Right renal pelvis (tissue), 4 donors: ENCODE data around the gene ALK. TPM values are rescaled to one million over a fixed set of nuclear protein-coding genes. Genes with fewer than 3 reads are reported as not detected.

Experiments
- DNase-seq, 4 donors: peaks; one replicate each; pipeline ENCODE4 v3.0.0-alpha.2; 2013; ENCODE audit warnings: low read depth in 4 of 4, low spot score in 3 of 4, missing footprints in 1 of 4
- polyA plus RNA-seq, 4 donors: library from polyadenylated mRNA; unstranded; fragments of 120-200 nt; gene quantifications; one replicate each; pipeline ENCODE4 v1.2.1, GENCODE V29; 2013; ENCODE audit not compliant: insufficient read length in 4 of 4

The ALK gene
- polyA plus RNA-seq, 4 donors, result 0.11 to 0.50 (median 0.29) TPM

DNA sequence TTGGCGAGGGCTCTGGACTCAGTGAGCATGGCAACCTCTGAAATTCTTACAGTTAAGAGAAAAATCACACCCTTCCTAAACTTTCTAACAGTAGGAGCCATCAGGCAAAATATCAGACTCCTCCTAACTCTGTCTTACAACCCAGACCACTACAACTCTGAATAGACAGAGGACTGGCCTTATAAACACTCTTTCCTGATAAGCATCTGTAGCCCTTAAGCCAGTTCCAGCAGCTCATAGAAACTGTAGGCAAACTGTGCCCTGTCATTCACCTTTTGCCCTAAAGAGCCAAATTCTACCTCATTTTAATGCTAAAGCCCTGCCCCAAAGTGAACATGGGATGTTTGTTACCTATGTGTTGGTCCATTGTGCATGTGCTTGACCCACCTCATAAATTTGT is 304.8 kb downstream of the ALK start:
- no peak for DNase-seq

GRCh38 chr2:29615841-29616240 is 305.5 kb downstream of the ALK start:
- DNase-seq, result no peak

DNA sequence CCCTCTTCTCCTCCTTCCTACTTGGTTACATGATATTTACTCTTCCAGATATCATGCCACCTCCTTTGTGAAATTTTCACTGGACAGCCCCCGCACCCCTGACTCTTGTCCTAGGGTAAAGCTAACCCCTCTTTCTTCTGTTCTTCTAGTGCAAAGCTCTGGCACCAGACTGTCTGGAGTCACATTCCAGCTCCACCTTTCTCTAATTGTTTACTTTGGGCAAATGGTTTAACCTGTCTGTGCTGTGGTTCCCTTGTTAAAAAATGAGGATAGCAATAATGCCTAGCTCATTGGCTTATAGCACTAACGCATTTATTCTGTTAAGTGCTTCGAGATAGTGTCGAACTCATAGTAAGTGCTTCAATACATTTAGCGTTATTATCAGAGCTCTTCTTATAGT is 306.2 kb downstream of the ALK start:
- DNase-seq, result no peak

DNA sequence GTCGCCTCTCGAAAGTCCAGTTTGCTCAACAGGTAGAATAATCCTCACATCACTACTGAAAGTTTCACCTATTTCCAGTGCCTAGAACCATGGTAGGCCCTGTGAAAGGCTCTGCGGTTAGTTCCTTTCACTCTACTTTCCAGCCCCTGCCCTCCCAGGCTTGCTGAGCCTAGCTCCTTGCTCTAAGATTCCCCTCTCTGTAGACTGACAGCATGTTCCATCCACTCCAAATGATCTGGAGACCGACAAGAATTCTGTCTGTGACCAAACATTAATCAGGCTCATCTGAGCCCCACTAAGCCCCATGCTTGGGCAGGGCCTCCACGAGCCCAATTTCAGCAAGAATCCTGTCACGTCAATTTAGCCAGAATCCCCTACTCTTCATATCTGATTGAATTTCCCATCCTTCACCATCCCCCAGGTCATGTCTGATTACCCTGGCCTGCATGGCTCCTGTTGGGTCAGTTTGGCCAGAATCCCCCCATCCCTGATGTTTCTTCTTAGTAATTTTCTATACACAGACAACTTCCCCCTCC is 307.0 kb downstream of the ALK start:
- DNase-seq, result no peak

DNA sequence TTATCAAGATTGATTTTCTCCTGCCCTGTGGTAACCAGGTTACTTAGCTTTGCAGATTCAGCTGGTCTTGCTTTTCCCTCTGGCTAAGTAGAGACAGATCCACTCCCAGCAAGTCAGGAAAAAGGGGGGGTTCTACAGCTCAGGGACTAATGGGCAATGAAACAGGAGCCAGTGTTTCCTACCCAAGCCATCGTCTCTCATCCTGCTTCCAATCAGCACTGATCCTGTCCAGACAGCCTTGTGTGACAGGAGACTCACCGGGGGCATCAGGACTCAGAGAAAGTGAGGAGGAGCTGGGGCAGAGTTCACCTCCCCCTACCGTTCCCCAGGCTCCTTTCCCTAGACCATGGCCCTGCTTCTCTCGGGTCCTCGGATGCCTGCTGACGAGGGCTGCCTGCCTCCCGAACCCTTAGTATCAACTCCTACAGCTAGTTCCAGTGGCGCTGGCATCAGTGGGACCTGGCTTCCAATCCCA is 307.6 kb downstream of the ALK start:
- no peak for DNase-seq

- no peak for DNase-seq
Measured at GRCh38 chr2:29613067-29613466, 308.3 kb downstream of the ALK start.

DNA sequence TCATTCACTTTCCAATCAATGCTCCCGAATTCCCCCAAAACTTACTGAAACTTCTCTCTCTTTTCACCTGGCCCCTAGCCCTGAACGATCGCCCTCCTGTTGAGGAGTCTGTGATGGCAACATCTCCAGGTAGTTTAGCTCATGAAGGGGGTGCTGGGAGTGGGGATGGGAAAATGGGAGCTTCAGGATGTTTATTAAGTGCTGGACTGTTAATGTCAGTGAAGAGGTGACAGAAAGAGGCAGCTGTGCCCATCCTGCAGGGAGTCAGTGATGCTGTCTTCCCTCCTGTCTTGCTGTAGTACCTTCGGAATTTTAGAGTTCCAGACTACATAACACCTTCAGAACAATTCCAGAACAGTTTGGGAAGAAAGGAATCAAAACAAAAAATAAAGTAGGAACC is 308.8 kb downstream of the ALK start:
- no peak for DNase-seq

DNA sequence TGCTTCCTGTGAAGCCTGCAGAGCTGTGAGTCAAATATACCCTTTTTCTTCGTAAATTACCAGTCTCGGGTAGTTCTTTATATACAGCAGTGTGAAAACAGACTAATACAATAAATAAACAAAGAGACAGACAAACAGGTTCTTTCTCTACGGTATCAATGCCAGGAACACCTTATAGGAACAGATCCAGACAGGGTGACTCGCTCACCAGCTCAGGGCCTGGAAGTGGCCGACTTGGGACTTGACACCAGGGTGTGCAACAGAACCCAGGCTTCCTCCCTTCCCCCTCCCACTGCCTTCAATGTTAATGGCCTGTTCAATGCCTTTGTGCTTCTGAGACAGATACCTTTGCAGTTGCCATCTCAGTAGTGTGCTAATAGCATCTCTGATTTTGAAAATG is 309.5 kb downstream of the ALK start:
- no peak for DNase-seq

DNA sequence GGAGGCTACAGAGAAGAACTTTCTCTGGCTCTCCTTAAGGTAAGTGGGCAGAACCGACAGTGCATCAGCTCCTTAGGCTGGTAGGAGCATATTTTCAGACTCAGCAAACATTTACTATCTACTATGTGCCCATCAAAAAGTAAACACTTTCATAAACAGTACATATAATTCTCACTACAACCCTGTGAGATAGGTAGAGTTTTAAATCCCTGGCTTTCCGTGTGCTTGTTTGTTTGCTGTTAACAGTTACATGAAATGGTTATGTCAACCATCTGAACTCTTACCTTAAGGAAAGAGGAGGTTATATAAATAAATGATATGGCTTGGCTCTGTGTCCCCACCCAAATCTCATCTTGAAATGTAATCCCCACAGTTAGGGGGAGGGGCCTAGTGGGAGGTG is 310.1 kb downstream of the ALK start:
- DNase-seq, result no peak

DNA sequence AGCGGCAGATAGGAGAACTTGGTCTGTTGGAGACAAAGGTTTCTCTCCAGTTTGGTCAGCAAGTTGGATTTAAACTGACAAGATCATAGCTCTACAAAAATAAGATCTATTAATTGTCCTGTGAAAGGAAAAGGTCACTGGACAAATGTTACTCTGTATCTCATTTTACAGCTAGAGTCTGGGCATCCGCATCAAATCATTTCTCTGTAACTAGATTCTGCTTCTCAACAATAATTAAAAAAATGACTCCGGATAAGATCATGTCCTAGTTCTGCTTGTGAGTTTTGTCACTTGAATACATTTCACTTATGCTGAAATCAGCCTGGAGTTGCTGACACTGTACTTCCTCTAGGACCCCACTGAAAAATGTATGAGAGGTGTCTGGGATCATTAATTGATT is 310.8 kb downstream of the ALK start:
- DNase-seq, result no peak

DNA sequence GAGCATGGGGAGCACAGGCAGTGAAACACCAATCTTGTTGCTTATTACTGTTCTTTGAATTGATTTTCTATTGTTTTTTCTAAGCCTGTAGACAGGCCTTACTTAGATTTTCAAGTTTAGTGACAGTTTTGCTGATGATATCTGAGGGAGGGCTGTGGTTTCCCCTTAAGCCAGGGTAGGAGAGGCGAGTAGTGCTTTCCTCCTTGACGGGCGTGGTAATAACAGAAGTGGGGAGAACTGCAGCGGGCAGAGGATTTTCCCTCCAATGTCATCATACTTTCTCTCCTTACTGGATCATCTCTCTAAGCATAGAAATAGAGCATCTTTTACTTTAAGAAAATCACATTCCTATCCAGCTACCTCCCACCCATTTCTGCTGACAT is 314.4 kb downstream of the ALK start:
- no peak for DNase-seq

GRCh38 chr2:29606104-29607037 is 315.0 kb downstream of the ALK start:
- DNase-seq, result no peak

GRCh38 chr2:29603341-29603740 is 318.0 kb downstream of the ALK start:
- no peak for DNase-seq

DNA sequence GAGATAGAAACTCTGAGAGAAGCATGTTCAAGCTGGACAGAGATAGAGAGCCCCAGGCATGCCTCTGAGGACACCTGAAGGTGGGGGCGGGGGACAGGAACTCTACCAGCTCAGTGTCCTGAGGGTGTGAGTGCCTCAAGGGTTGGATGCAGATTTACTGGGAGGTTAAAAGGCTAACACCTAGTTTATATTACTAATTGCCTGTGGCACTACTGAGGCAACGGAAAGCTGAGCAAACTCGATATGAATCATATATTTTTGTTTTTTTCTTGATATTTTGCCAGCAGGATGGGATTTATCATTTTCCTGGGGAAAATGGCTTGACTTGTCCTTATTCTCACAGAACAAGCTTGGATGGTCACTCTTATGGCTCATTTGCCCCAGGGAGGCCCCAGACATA is 319.5 kb downstream of the ALK start:
- no peak for DNase-seq

DNA sequence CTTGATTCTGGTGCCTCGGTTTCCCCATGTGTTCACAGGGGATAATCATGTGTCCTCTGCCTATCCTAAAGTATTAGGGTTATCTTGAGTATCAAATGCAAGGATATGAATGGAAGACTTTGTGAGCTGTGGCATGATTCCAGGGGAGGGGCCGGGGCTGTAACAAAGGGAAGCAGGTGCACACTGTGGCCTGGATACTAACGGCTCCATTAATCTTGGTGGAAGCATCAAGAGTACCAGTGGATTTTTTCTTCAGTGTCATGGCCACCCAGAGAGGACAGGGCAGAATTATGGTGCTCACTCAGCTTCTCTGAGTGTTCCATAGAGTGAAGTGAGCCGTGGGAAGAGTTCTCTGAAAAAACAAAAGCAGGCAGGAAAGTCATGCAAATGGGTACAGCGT is 320.1 kb downstream of the ALK start:
- DNase-seq, result no peak

GRCh38 chr2:29599946-29600345 is 321.4 kb downstream of the ALK start:
- no peak for DNase-seq

DNA sequence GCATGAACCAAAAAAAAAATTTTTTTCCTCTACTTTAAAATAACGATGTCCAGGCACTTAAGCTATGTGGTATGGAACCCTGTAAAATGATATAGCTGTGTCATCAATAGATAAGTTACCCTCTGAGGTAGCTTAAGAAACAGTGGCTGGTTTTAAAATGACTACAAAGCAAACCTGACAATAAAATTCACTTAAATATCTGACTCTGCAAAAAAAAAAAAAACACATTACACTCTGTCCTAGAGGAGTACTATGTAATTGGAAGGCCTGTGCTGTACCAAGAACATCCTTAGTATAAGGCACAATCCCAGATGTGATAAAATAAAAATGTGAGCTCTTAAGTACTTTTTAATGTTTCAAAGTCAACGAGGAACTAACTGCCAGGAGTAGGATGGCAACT is 322.4 kb downstream of the ALK start:
- no peak for DNase-seq

GRCh38 chr2:29597035-29597434 is 324.4 kb downstream of the ALK start:
- DNase-seq, result peak in 2 of 4 donors; percentile 31 to 44

- no peak for DNase-seq
Measured at GRCh38 chr2:29596584-29596983, 324.8 kb downstream of the ALK start.

DNA sequence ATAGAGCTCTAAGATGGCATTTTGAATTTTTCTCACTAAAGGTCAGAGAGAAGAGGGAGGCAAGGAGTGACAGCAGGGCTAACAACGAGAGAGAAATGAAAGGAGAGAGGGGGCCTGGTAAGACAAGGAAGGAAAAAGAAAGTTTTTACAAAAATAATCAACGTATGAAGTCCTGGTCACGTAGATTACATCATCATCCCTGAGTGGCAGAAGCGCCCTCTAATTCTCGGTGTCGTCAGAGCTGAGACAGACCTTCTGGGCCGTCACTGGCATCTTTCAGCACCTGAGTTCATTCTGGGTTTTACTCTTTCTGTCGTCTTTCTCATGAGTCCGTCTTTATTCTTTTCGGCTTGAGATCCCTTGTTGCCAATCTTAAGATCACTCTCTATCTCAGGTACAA is 329.8 kb downstream of the ALK start:
- no peak for DNase-seq

DNA sequence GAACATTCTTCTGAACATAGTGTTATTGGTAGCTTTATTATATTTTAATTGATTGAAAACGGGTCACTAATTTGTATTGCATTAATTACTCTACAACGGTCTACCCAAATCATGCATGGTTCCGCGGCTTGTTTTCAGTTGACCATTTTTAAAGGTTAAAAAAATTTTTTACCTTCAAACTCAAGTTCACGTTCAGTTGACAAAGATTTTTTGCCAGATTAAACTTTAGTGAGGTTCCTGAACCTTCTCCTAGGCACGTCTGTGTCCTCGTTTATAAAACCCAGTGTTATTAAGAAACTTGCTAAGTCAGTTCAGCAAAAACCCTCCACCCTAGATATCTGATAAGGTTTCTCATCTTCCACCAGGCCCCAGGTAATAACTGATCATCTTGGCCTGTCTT is 331.2 kb downstream of the ALK start:
- no peak for DNase-seq

GRCh38 chr2:29589440-29590103 is 331.8 kb downstream of the ALK start:
- no peak for DNase-seq
